GM12864 (cell line): ENCODE data around the gene SENP2.
"Not testable (repeated sequence)": the region's sequence is repeated elsewhere in the genome, so short reads cannot be mapped to it uniquely, and the experiment has no call there.

Experiments
- DNase-seq: peaks from one replicate; pipeline ENCODE4 v3.0.0-alpha.2; 2011; ENCODE audit warnings: low read depth
- H3K4me3 ChIP-seq: 2 replicates; pipeline ENCODE4 v1.5.1; 2011; ENCODE audit warnings: mild to moderate bottlenecking, low read depth, low read length, control low read depth
- TF ChIP-seq, protein P1 (sequence below): IDR thresholded peaks from 2 replicates; pipeline ENCODE4 v1.5.1; 2011; ENCODE audit warnings: low read depth, mild to moderate bottlenecking, moderate library complexity, low read length, control low read depth, inconsistent platforms; ENCODE audit errors: missing control alignments

SENP2 gene

DNA sequence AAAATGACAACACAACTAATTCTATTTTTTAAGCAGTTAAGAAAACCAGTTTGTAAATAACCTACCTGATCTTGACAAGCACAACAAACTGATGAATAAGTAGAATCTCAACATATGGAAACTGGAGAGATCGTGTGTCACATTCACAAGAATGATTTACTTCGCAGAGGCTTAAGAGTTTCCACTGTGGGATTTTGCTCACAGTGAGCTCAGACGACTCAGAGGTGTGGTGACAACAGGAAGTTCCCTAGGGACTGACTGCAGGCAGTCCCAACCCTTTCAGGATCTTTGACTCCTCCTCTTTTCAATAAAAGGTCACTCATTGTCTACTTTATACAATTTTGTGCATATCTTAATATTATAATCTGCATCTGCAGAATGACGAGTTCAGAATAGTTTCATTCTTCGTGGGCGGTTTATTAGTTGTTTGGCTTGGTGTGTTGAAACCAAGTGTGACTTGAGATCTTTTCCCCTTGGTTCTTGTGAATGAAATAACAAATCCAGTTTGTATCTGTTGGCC, 33.7 kb upstream of the SENP2 start, which contains the start of gene LIPH:
TSS of gene LIPH (minus strand) at position 231 of the 520 bp plus-strand sequence. CDS start at position 114, 117 bp downstream.
- H3K4me3 ChIP-seq, result peak within 1 kb of the TSS; percentile 33
- TF ChIP-seq, protein P1, sequence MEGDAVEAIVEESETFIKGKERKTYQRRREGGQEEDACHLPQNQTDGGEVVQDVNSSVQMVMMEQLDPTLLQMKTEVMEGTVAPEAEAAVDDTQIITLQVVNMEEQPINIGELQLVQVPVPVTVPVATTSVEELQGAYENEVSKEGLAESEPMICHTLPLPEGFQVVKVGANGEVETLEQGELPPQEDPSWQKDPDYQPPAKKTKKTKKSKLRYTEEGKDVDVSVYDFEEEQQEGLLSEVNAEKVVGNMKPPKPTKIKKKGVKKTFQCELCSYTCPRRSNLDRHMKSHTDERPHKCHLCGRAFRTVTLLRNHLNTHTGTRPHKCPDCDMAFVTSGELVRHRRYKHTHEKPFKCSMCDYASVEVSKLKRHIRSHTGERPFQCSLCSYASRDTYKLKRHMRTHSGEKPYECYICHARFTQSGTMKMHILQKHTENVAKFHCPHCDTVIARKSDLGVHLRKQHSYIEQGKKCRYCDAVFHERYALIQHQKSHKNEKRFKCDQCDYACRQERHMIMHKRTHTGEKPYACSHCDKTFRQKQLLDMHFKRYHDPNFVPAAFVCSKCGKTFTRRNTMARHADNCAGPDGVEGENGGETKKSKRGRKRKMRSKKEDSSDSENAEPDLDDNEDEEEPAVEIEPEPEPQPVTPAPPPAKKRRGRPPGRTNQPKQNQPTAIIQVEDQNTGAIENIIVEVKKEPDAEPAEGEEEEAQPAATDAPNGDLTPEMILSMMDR, result no peak
- peak; percentile 34 for DNase-seq

DNA sequence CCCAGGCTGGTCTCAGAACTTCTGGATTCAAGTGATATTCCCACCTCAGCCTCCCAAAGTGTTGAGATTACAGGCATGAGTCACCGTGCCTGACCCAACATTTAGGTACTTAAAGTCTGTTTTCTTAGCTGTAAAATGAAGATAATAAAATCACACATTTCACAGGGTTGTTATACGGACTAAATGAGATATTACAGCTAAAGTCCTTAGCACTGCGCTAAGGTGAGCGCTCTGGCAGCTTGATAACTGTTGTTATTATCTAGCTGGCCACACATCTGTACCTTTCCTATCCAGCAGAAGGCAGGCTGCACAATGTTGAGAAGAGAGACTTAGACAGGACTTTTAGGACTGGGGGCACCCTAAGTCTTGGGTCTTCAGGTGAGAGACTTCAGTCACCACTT, 31.0 kb upstream of the SENP2 start:
- TF ChIP-seq, protein P1, result no peak
- H3K4me3 ChIP-seq, result no peak overlapping the region
- no peak for DNase-seq

DNA sequence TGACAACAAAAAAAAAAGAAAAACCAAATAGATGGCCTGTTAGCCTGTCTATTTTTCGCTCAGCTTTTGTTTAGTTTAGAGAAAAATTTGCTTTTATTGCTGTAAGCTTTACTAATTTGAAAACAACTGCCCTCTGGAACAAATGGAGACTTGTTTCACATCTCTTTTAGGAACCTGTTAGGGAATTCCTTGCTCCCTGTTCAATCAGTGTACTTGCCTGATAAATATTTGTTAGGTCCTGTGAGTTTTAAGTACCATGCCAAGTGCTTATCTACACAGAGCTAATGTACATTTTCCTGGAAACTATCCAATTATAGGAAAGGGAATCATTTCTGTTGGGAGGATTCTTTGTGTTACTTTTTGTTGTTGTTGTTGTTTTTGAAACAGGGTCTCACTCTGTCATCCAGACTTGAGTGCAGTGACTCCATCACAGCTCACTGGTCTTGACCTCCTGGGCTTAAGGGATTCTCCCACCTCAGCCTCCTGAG, 30.2 kb upstream of the SENP2 start:
- no peak overlapping the region for H3K4me3 ChIP-seq
- TF ChIP-seq, protein P1, result no peak
- DNase-seq, result no peak

DNA sequence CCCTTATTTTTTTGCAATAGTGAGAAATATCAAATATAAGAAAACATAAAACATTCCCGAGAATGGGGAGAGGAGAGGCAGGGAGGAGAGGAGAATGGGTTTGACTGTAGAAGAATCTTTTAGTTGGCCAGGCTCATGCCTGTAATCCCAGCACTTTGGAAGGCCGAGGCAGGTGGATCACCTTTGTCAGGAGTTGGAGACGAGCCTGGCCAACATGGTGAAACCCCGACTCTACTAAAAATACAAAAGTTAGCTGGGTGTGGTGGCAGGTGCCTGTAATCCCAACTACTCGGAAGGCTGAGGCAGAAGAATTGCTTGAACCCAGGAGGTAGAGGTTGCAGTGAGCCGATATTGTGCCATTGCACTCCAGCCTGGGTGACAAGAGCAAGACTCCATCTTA, 29.5 kb upstream of the SENP2 start:
- H3K4me3 ChIP-seq, DNase-seq: not testable (repeated sequence)

DNA sequence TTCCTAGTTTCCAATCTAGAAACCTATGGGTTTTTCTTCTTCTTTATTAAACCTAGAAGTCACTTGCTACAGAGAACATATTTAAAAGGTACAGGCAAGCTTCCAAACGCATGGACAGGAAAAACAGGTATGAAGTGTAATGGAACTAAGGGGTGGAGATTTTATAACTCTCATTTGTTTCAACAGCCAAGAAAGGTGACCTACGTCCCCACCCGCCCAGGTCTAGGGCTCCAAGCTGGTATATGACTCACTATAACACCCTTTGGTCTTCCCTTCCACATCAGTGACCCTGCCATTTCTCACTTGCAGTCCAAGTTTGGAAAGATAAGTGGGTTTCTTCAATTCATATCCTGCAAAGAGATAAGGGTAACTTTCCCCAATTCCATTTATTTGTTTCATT, 27.7 kb upstream of the SENP2 start:
- DNase-seq, result no peak
- TF ChIP-seq, protein P1, result no peak
- no peak overlapping the region for H3K4me3 ChIP-seq

DNA sequence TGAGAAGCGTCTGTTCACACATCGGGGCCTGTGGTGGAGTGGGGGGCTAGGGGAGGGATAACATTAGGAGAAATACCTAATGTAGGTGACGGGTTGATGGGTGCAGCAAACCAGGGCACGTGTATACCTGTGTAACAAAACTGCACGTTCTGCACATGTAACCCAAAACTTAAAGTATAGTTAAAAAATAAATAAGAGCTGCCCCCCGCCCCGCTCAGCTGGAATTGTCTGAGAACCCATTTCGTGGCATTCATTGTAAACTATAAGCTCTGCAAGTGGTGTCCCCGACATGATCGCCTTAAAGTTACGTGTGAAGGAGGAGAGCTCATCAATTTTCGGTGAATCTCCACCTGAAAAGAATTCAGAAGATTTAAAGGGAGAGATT, 26.4 kb upstream of the SENP2 start:
- H3K4me3 ChIP-seq, result peak overlapping the region; percentile 53; the same call in 1 of the 2 replicates
- TF ChIP-seq, protein P1, result no peak
- no peak for DNase-seq

DNA sequence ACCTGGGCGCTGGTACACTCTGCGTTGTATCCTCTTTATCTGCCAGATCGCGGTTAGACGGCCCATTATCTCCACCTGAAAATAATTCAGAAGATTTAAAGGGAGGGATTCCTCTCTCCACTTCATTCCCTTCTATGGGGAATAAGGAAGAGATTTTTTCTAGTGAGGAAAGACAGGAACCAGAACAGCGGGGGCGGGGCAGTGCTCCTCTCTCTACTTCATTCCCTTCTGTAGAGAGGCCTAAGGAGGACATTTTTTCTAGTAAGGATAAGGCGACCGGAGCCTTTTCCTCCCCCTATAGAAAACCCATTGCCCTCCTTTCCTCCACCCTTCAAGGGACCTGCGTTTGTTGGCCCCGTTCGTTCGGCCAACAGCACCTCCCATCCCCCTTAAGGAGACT, 25.4 kb upstream of the SENP2 start:
- DNase-seq, result no peak
- TF ChIP-seq, protein P1, result no peak
- H3K4me3 ChIP-seq, result no peak overlapping the region
